ENCODE measurements around the gene HECTD1.
"Not testable (repeated sequence)": the region's sequence is repeated elsewhere in the genome, so short reads cannot be mapped to it uniquely, and the experiment has no call there.

The HECTD1 gene

GRCh38 chr14:31197671-31198070, 9.9 kb downstream of the HECTD1 start:
- peaks cover 4% of the 10 kb centered on the region for H3K4me1 ChIP-seq (ENCODE audit: control insufficient read depth, insufficient read depth, low read length, poor library complexity, severe bottlenecking)
- H3K9me3 ChIP-seq (ENCODE audit: control insufficient read depth, low read length): no peaks in the 10 kb centered on the region
- no peak overlapping the region for H3K4me3 ChIP-seq (ENCODE audit: insufficient read depth, low read depth, low read length, poor library complexity, severe bottlenecking)
- DNase-seq: no peak
- H3K36me3 ChIP-seq (ENCODE audit: control insufficient read depth, insufficient read depth, low read length): peaks cover 14% of the 10 kb centered on the region
- H3K27ac ChIP-seq (ENCODE audit: insufficient read depth, low read length, poor library complexity, severe bottlenecking): no peak overlapping the region
- H3K27me3 ChIP-seq (replicated peaks; ENCODE audit: control insufficient read depth, insufficient read depth, low read length, poor library complexity, severe bottlenecking): no peaks in the 10 kb centered on the region

GRCh38 chr14:31196839-31197492, 10.6 kb downstream of the HECTD1 start:
- H3K4me3 ChIP-seq (ENCODE audit: insufficient read depth, low read depth, low read length, poor library complexity, severe bottlenecking): no peak overlapping the region
- DNase-seq: no peak

DNA sequence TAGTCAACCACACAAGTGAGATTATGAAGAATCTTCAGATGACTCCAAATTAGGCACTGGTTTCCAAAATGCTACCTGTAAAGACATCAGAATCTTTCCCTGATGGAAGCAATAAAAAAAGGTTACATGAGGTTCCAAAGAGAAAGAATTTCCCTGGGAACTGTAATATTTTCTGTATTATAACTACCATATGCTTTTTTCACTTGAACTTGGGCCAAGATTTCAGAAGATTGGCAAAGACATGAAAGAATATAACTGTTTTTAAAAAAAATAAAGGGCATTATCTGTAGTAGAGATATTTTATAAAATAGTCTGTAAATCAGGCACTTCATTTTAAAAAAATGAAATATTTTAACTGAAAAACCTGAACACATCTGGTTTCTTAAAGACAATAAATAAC, 12.9 kb downstream of the HECTD1 start:
- Histone ChIP-seq H3K4me1 (ENCODE audit: control insufficient read depth, insufficient read depth, low read length, poor library complexity, severe bottlenecking) (peaks cover 4% of the 10 kb centered on the region), H3K27ac (ENCODE audit: insufficient read depth, low read length, poor library complexity, severe bottlenecking) (no peak overlapping the region), H3K9me3 (ENCODE audit: control insufficient read depth, low read length) (no peaks in the 10 kb centered on the region), H3K4me3 (ENCODE audit: insufficient read depth, low read depth, low read length, poor library complexity, severe bottlenecking) (no peak overlapping the region), H3K36me3 (ENCODE audit: control insufficient read depth, insufficient read depth, low read length) (peaks cover 10% of the 10 kb centered on the region), H3K27me3 (replicated peaks; ENCODE audit: control insufficient read depth, insufficient read depth, low read length, poor library complexity, severe bottlenecking) (no peaks in the 10 kb centered on the region)
- DNase-seq: no peak

More at GRCh38 chr14:31196839-31197492, 10.6 kb downstream of the HECTD1 start:
- peaks cover 4% of the 10 kb centered on the region for H3K4me1 ChIP-seq (ENCODE audit: control insufficient read depth, insufficient read depth, low read length, poor library complexity, severe bottlenecking)
- H3K9me3 ChIP-seq (ENCODE audit: control insufficient read depth, low read length): no peaks in the 10 kb centered on the region
- no peak overlapping the region for H3K27ac ChIP-seq (ENCODE audit: insufficient read depth, low read length, poor library complexity, severe bottlenecking)
- H3K27me3 ChIP-seq (replicated peaks; ENCODE audit: control insufficient read depth, insufficient read depth, low read length, poor library complexity, severe bottlenecking): no peaks in the 10 kb centered on the region
- H3K36me3 ChIP-seq (ENCODE audit: control insufficient read depth, insufficient read depth, low read length): peaks cover 14% of the 10 kb centered on the region

- Histone ChIP-seq H3K36me3 (ENCODE audit: control insufficient read depth, insufficient read depth, low read length) (peaks cover 10% of the 10 kb centered on the region), H3K27me3 (replicated peaks; ENCODE audit: control insufficient read depth, insufficient read depth, low read length, poor library complexity, severe bottlenecking) (no peaks in the 10 kb centered on the region), H3K4me1 (ENCODE audit: control insufficient read depth, insufficient read depth, low read length, poor library complexity, severe bottlenecking) (peaks cover 4% of the 10 kb centered on the region), H3K4me3 (ENCODE audit: insufficient read depth, low read depth, low read length, poor library complexity, severe bottlenecking) (no peak overlapping the region), H3K27ac (ENCODE audit: insufficient read depth, low read length, poor library complexity, severe bottlenecking) (no peak overlapping the region), H3K9me3 (ENCODE audit: control insufficient read depth, low read length) (no peaks in the 10 kb centered on the region)
- no peak for DNase-seq
These were observed 13.5 kb downstream of the HECTD1 start for GRCh38 chr14:31194095-31194494.

- not testable (repeated sequence) for DNase-seq; H3K4me1 ChIP-seq (ENCODE audit: control insufficient read depth, insufficient read depth, low read length, poor library complexity, severe bottlenecking); H3K9me3 ChIP-seq (ENCODE audit: control insufficient read depth, low read length); H3K27me3 ChIP-seq (replicated peaks; ENCODE audit: control insufficient read depth, insufficient read depth, low read length, poor library complexity, severe bottlenecking); H3K4me3 ChIP-seq (ENCODE audit: insufficient read depth, low read depth, low read length, poor library complexity, severe bottlenecking); H3K27ac ChIP-seq (ENCODE audit: insufficient read depth, low read length, poor library complexity, severe bottlenecking); H3K36me3 ChIP-seq (ENCODE audit: control insufficient read depth, insufficient read depth, low read length)
These were observed 15.0 kb downstream of the HECTD1 start for GRCh38 chr14:31192544-31192943.

DNA sequence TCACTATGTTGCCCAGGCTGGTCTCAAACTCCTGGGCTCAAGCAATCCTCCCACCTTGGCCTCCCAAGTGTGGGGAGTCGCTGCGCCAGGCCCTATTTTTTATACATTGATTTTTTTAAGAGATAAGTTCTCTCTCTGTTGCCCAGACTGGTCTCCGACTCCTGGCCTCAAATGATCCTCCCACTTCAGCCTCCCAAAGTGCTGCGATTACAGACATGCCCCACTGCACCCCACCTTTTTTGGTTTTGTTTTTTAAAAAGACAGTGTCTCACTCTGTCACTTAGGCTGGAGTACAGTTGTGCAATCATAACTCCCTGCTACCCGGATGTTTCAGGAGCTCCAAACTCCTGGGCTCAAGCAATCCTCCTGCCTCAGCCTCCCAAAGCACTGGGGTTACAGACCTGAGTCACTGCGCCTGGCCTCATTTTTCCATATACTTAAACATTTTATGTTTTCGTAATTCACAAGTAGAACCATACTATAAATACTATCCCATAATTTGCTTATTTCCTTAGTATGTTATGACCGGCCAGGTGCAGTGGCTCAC, 16.8 kb downstream of the HECTD1 start:
- no peaks in the 10 kb centered on the region for H3K27me3 ChIP-seq (replicated peaks; ENCODE audit: control insufficient read depth, insufficient read depth, low read length, poor library complexity, severe bottlenecking)
- no peak for DNase-seq

DNA sequence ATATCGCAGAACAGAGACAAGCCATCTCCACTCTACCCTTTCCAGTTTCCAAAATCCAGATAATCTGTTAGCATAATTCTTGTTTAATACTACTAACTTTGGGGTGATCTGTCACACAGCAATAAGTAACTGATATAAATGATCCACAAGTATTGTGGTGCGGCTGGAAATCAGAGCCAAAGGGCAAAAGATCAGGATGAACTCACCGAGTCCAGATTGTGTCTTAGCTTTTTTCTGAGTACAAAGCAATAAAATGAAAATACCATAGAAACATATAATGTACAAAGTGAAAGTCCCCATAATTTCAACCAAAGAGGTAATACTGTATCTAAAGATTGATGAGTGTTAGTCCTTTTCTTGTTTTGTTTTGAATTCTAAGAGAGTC, 17.4 kb downstream of the HECTD1 start:
- Histone ChIP-seq H3K4me1 (ENCODE audit: control insufficient read depth, insufficient read depth, low read length, poor library complexity, severe bottlenecking) (peaks cover 5% of the 10 kb centered on the region), H3K27ac (ENCODE audit: insufficient read depth, low read length, poor library complexity, severe bottlenecking) (no peak overlapping the region), H3K36me3 (ENCODE audit: control insufficient read depth, insufficient read depth, low read length) (peaks cover 3% of the 10 kb centered on the region), H3K4me3 (ENCODE audit: insufficient read depth, low read depth, low read length, poor library complexity, severe bottlenecking) (no peak overlapping the region), H3K9me3 (ENCODE audit: control insufficient read depth, low read length) (no peaks in the 10 kb centered on the region), H3K27me3 (replicated peaks; ENCODE audit: control insufficient read depth, insufficient read depth, low read length, poor library complexity, severe bottlenecking) (no peaks in the 10 kb centered on the region)
- no peak for DNase-seq

More for the DNA sequence above, 16.8 kb downstream of the HECTD1 start:
- no peak overlapping the region for H3K27ac ChIP-seq (ENCODE audit: insufficient read depth, low read length, poor library complexity, severe bottlenecking)
- H3K36me3 ChIP-seq (ENCODE audit: control insufficient read depth, insufficient read depth, low read length): peaks cover 3% of the 10 kb centered on the region
- H3K4me3 ChIP-seq (ENCODE audit: insufficient read depth, low read depth, low read length, poor library complexity, severe bottlenecking): no peak overlapping the region
- peaks cover 5% of the 10 kb centered on the region for H3K4me1 ChIP-seq (ENCODE audit: control insufficient read depth, insufficient read depth, low read length, poor library complexity, severe bottlenecking)
- no peaks in the 10 kb centered on the region for H3K9me3 ChIP-seq (ENCODE audit: control insufficient read depth, low read length)

DNA sequence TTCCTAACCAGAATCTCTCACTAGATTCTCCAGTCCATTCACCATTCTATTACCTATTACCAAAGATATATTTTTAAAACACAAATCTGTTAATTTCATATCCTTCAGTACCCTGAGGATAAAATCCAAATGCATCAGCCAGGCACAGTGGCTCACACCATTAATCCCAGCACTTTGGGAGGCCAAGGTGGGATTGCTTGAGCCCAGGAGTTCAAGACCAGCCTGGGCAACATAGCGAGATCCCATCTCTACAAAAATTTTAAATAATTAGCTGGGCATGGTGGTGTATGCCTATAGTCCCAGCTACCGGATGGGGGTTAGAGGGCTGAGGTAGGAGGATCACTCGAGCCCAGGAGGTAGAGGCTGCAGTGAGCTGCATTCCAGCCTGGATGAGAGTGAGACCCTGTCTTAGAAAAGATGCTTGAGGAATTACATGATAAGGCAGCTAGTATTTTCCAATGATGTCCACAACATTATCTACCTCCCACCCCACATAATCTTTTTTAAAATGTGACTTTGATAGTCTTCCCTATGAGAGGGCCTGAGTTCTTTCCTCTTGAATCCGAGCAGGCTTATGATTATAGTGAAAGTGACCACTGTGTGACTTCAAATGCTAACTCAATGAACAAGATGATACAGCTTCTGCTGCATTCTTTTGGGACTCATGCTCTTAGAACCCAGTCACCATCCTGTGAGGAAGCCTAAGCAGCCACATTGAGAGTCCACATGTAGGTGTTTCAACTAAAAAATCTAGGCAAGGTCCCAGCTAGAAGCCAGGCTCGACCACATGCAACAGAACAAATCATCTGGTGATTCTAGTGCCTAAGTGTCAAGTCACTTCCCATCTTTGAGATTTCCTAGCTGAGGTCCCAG, 18.0 kb downstream of the HECTD1 start:
- Histone ChIP-seq H3K27ac (ENCODE audit: insufficient read depth, low read length, poor library complexity, severe bottlenecking) (no peak overlapping the region), H3K4me1 (ENCODE audit: control insufficient read depth, insufficient read depth, low read length, poor library complexity, severe bottlenecking) (peaks cover 3% of the 10 kb centered on the region), H3K4me3 (ENCODE audit: insufficient read depth, low read depth, low read length, poor library complexity, severe bottlenecking) (no peak overlapping the region), H3K36me3 (ENCODE audit: control insufficient read depth, insufficient read depth, low read length) (peaks cover 3% of the 10 kb centered on the region), H3K9me3 (ENCODE audit: control insufficient read depth, low read length) (no peaks in the 10 kb centered on the region), H3K27me3 (replicated peaks; ENCODE audit: control insufficient read depth, insufficient read depth, low read length, poor library complexity, severe bottlenecking) (no peaks in the 10 kb centered on the region)
- no peak for DNase-seq

DNA sequence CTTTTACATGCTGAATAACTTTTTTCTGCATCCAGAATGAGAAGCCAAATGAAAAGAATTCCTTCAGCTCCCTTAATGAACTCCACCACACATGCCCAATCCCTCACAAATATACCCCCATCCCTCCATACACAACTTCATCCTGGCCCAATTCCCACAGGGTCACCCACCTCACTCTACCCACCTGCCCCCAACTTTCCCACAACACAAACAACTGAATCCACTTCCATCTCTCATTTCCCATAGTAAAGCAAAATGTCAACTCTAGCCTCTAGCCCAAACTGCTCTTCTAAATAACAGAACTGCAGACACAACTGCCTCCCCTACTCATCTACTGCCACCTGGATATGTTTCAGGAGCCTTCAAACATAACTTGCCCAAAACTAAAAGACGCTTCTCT, 18.8 kb downstream of the HECTD1 start:
- H3K36me3 ChIP-seq (ENCODE audit: control insufficient read depth, insufficient read depth, low read length): no peaks in the 10 kb centered on the region
- H3K9me3 ChIP-seq (ENCODE audit: control insufficient read depth, low read length): no peaks in the 10 kb centered on the region
- H3K4me1 ChIP-seq (ENCODE audit: control insufficient read depth, insufficient read depth, low read length, poor library complexity, severe bottlenecking): peaks cover 3% of the 10 kb centered on the region
- no peak overlapping the region for H3K27ac ChIP-seq (ENCODE audit: insufficient read depth, low read length, poor library complexity, severe bottlenecking)
- no peak overlapping the region for H3K4me3 ChIP-seq (ENCODE audit: insufficient read depth, low read depth, low read length, poor library complexity, severe bottlenecking)
- H3K27me3 ChIP-seq (replicated peaks; ENCODE audit: control insufficient read depth, insufficient read depth, low read length, poor library complexity, severe bottlenecking): no peaks in the 10 kb centered on the region
- no peak for DNase-seq

DNA sequence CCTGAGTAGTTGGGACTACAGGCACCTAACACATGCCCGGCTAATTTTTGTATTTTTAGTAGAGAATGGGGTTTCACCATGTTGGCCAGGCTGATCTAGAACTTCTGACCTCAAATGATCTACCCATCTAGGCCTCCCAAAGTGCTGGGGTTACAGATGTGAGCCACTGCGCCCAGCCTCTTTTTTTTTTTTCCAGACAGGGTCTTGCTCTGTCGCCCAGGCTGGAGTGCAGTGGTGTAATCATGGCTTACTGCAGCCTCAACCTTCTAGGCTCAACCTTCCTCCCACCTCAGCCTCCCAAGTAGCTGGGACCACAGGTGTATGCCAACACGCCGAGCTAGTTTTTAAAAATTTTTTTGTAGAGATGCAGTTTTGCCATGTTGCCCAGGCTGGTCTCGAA, 25.6 kb downstream of the HECTD1 start:
- H3K36me3 ChIP-seq (ENCODE audit: control insufficient read depth, insufficient read depth, low read length): peaks cover 14% of the 10 kb centered on the region
- not testable (repeated sequence) for H3K4me3 ChIP-seq (ENCODE audit: insufficient read depth, low read depth, low read length, poor library complexity, severe bottlenecking); H3K4me1 ChIP-seq (ENCODE audit: control insufficient read depth, insufficient read depth, low read length, poor library complexity, severe bottlenecking); DNase-seq; H3K9me3 ChIP-seq (ENCODE audit: control insufficient read depth, low read length); H3K27ac ChIP-seq (ENCODE audit: insufficient read depth, low read length, poor library complexity, severe bottlenecking); H3K27me3 ChIP-seq (replicated peaks; ENCODE audit: control insufficient read depth, insufficient read depth, low read length, poor library complexity, severe bottlenecking)
